ENCODE measurements around the gene BPIFB2.

- TF ChIP-seq, protein P1, sequence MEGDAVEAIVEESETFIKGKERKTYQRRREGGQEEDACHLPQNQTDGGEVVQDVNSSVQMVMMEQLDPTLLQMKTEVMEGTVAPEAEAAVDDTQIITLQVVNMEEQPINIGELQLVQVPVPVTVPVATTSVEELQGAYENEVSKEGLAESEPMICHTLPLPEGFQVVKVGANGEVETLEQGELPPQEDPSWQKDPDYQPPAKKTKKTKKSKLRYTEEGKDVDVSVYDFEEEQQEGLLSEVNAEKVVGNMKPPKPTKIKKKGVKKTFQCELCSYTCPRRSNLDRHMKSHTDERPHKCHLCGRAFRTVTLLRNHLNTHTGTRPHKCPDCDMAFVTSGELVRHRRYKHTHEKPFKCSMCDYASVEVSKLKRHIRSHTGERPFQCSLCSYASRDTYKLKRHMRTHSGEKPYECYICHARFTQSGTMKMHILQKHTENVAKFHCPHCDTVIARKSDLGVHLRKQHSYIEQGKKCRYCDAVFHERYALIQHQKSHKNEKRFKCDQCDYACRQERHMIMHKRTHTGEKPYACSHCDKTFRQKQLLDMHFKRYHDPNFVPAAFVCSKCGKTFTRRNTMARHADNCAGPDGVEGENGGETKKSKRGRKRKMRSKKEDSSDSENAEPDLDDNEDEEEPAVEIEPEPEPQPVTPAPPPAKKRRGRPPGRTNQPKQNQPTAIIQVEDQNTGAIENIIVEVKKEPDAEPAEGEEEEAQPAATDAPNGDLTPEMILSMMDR (IDR thresholded peaks at IDR 0.05): no peak
- no peak for TF ChIP-seq POLR2A (IDR thresholded peaks at IDR 0.05)
Measured at GRCh38 chr20:32965581-32966373, 41.7 kb upstream of the BPIFB2 start.

Data from thyroid gland (tissue), 4 donors.